ENCODE results near the gene FBXO11.

- TF ChIP-seq CTCF (IDR thresholded peaks at IDR 0.05) (no peak), POLR2A (IDR thresholded peaks at IDR 0.05; ENCODE audit: low read depth) (no peak), POLR2AphosphoS5 (IDR thresholded peaks at IDR 0.05) (no peak)
Observed at GRCh38 chr2:47862949-47863348, 43.3 kb downstream of the FBXO11 start.
